Measurements from ENCODE around the gene BHLHE23. TPM values are rescaled to one million over a fixed set of nuclear protein-coding genes. Genes with fewer than 3 reads are reported as not detected.
A peak's percentile ranks its signal among the peaks of the same experiment; 100 is the strongest.

Gene BHLHE23
- total RNA-seq: not detected

- TF ChIP-seq POLR2A (IDR thresholded peaks at IDR 0.05) (no peak), CTCF (IDR thresholded peaks at IDR 0.05) (no peak)
- Histone ChIP-seq H3K4me1 (peaks cover 26% of the 10 kb centered on the region), H3K27me3 (peaks cover 0 to 37% of the 10 kb centered on the region in 2 donors), H3K4me3 (no peak within 1 kb of the TSS), H3K27ac (no peak within 1 kb of the TSS), H3K9me3 (no peaks in the 10 kb centered on the region), H3K36me3 (replicated peaks in 1 of 2; ENCODE audit: insufficient read depth in 1 of 2, low read depth in 2 of 2) (no peaks in the 10 kb centered on the region)
- no peak for DNase-seq
- 1 to 3% methylated on average over 12 to 74 of the region's 110 CpGs for WGBS, 2 donors
- no peak for ATAC-seq
- intact Hi-C loops (cut with DNase I): loop anchor here (10.0 kb wide), 1 partner anchor 112 kb away; no protein-coding TSS in a partner anchor
Measured at GRCh38 chr20:63006540-63007359, at the start of gene BHLHE23. TSS of gene BHLHE23 (minus strand) at chr20:63006964. CDS start at chr20:63006774, 190 bp downstream.

- H3K4me1 ChIP-seq: no peaks in the 10 kb centered on the region
- TF ChIP-seq CTCF (IDR thresholded peaks at IDR 0.05): no peak
- TF ChIP-seq POLR2A (IDR thresholded peaks at IDR 0.05): no peak
- peak in 1 of 4 donors; percentile 11 for DNase-seq
- H3K36me3 ChIP-seq (replicated peaks in 1 of 2; ENCODE audit: insufficient read depth in 1 of 2, low read depth in 2 of 2): no peaks in the 10 kb centered on the region
- ATAC-seq: no peak
- no peaks in the 10 kb centered on the region for H3K9me3 ChIP-seq
- no peak overlapping the region for H3K27ac ChIP-seq
- H3K27me3 ChIP-seq: peaks cover 0 to 13% of the 10 kb centered on the region in 2 donors
- WGBS, 2 donors: 29 to 44% methylated on average over 6 to 14 of the region's 15 CpGs
- intact Hi-C loops (cut with DNase I): no loop called here
- no peak overlapping the region for H3K4me3 ChIP-seq
Measured at GRCh38 chr20:63055575-63056235, 48.9 kb upstream of the BHLHE23 start.

GRCh38 chr20:63054681-63055240 is 48.0 kb upstream of the BHLHE23 start:
- ATAC-seq (no peak), DNase-seq (peak in 2 of 4 donors; percentile 5 to 8)
- TF ChIP-seq POLR2A (IDR thresholded peaks at IDR 0.05): no peak
- no peak for TF ChIP-seq CTCF (IDR thresholded peaks at IDR 0.05)
- H3K9me3 ChIP-seq: no peaks in the 10 kb centered on the region
- H3K27ac ChIP-seq: no peak overlapping the region
- H3K4me1 ChIP-seq: no peaks in the 10 kb centered on the region
- peaks cover 0 to 13% of the 10 kb centered on the region in 2 donors for H3K27me3 ChIP-seq
- WGBS, 2 donors: 61 to 77% methylated on average over 8 to 11 of the region's 11 CpGs
- intact Hi-C loops (cut with DNase I): no loop called here
- H3K4me3 ChIP-seq: no peak overlapping the region
- no peaks in the 10 kb centered on the region for H3K36me3 ChIP-seq (replicated peaks in 1 of 2; ENCODE audit: insufficient read depth in 1 of 2, low read depth in 2 of 2)

GRCh38 chr20:63054103-63054474 is 47.3 kb upstream of the BHLHE23 start:
- DNase-seq: peak in 1 of 4 donors; percentile 1
- TF ChIP-seq POLR2A (IDR thresholded peaks at IDR 0.05): no peak
- no peak for TF ChIP-seq CTCF (IDR thresholded peaks at IDR 0.05)
- WGBS, 2 donors: 61 to 69% methylated on average over 12 of the region's 12 CpGs
- Histone ChIP-seq H3K27ac (no peak overlapping the region), H3K9me3 (no peaks in the 10 kb centered on the region), H3K36me3 (replicated peaks in 1 of 2; ENCODE audit: insufficient read depth in 1 of 2, low read depth in 2 of 2) (no peaks in the 10 kb centered on the region), H3K27me3 (peaks cover 0 to 13% of the 10 kb centered on the region in 2 donors), H3K4me1 (no peaks in the 10 kb centered on the region), H3K4me3 (no peak overlapping the region)
- intact Hi-C loops (cut with DNase I): no loop called here
- ATAC-seq: no peak

Measured in body of pancreas (tissue), 4 donors.